Activated CD4-positive, alpha-beta T cell treated with anti-CD3 and anti-CD28 coated beads for 48 hours (primary cell): ENCODE data around the gene TSHZ2.
A peak's percentile ranks its signal among the peaks of the same experiment; 100 is the strongest.
"Not testable (repeated sequence)": the region's sequence is repeated elsewhere in the genome, so short reads cannot be mapped to it uniquely, and the experiment has no call there.

ENCODE experiments used
- DNase-seq: peaks from one replicate; pipeline ENCODE4 v3.0.0-alpha.2; 2020

TSHZ2 gene

GRCh38 chr20:53365076-53365475 is 392.9 kb downstream of the TSHZ2 start:
- no peak for DNase-seq

GRCh38 chr20:53365539-53366075 is 393.4 kb downstream of the TSHZ2 start:
- no peak for DNase-seq

GRCh38 chr20:53366928-53367327 is 394.8 kb downstream of the TSHZ2 start:
- DNase-seq, result not testable (repeated sequence)

- no peak for DNase-seq
These were observed 397.7 kb downstream of the TSHZ2 start for GRCh38 chr20:53369871-53370270.

- DNase-seq, result no peak
These were observed 398.3 kb downstream of the TSHZ2 start for GRCh38 chr20:53370345-53370961.

GRCh38 chr20:53371216-53371615 is 399.1 kb downstream of the TSHZ2 start:
- DNase-seq, result no peak

GRCh38 chr20:53376021-53376420 is 403.9 kb downstream of the TSHZ2 start:
- DNase-seq, result no peak

GRCh38 chr20:53379014-53379832 is 407.1 kb downstream of the TSHZ2 start:
- no peak for DNase-seq

- no peak for DNase-seq
These were observed 407.6 kb downstream of the TSHZ2 start for GRCh38 chr20:53379833-53380120.

GRCh38 chr20:53381568-53382262 is 409.6 kb downstream of the TSHZ2 start:
- no peak for DNase-seq

GRCh38 chr20:53382263-53382844 is 410.2 kb downstream of the TSHZ2 start:
- no peak for DNase-seq

- DNase-seq, result no peak
These were observed 411.8 kb downstream of the TSHZ2 start for GRCh38 chr20:53383916-53384315.

- no peak for DNase-seq
These were observed 412.2 kb downstream of the TSHZ2 start for GRCh38 chr20:53384392-53384791.

GRCh38 chr20:53385941-53386767 is 414.0 kb downstream of the TSHZ2 start:
- no peak for DNase-seq

GRCh38 chr20:53387983-53388675 is 416.0 kb downstream of the TSHZ2 start:
- peak; percentile 45 for DNase-seq

GRCh38 chr20:53389516-53390300 is 417.6 kb downstream of the TSHZ2 start:
- DNase-seq, result no peak

- DNase-seq, result no peak
These were observed 418.6 kb downstream of the TSHZ2 start for GRCh38 chr20:53390770-53391169.

GRCh38 chr20:53394433-53394832 is 422.3 kb downstream of the TSHZ2 start:
- no peak for DNase-seq

- no peak for DNase-seq
These were observed 423.2 kb downstream of the TSHZ2 start for GRCh38 chr20:53395188-53395923.

GRCh38 chr20:53399083-53399482 is 426.9 kb downstream of the TSHZ2 start:
- DNase-seq, result no peak
